Keratinocyte (primary cell): ENCODE measurements around the gene GBP2.

Experiments used
- CTCF ChIP-seq, 3 experiments: IDR thresholded peaks in 1 of 3; conservative IDR thresholded peaks in 1 of 3; optimal IDR thresholded peaks in 1 of 3; 2 replicates in 2 of 3; 3 replicates in 1 of 3; pipeline versions ENCODE3 to v1.5.1; 2011; ENCODE audit warnings: low read length in 3 of 3, mild to moderate bottlenecking in 3 of 3, moderate library complexity in 2 of 3, control low read depth in 1 of 3, inconsistent platforms in 1 of 3; ENCODE audit not compliant: insufficient read depth in 2 of 3; ENCODE audit errors: extremely low read depth in 1 of 3
- EZH2 ChIP-seq: IDR thresholded peaks from one replicate; pipeline ENCODE4 v1.6.1; 2012; ENCODE audit warnings: inconsistent platforms, mild to moderate bottlenecking, low read length, moderate library complexity

DNA sequence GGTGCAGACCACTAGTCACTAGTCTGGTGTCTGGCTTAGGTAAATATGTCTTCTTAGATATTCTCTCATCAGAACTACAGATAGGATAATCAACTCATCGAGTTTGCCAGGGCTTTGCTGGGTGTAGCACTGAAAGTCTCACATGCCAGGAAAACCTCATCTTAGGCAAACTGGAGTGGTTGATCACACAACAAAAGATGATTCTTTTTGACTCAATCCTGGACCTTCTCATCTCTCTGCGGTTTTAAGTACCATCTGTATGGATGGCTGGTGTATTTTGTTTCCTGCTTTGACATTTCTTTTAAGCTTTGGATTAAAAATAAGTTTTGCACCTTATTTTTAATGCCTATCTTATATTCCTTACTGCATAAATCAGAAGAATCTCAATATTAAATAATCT lies 11.3 kb downstream of the GBP2 start:
- TF ChIP-seq CTCF (optimal IDR thresholded peaks at IDR 0.05 in 1 of 3, IDR thresholded peaks at IDR 0.05 in 1 of 3, conservative IDR thresholded peaks at IDR 0.05 in 1 of 3; ENCODE audit: extremely low read depth in 1 of 3, insufficient read depth in 2 of 3, low read length in 3 of 3) (no peak), EZH2 (no peak)
